ENCODE data around the gene CPSF4L. TPM values are rescaled to one million over a fixed set of nuclear protein-coding genes. Genes with fewer than 3 reads are reported as not detected.

CPSF4L gene
- total and polyA plus RNA-seq, 2 of the 13 experiments (the other 11 are each of a cell fraction or from before 2014, with no cell fraction given) = 0.73 to 1.6 TPM

DNA sequence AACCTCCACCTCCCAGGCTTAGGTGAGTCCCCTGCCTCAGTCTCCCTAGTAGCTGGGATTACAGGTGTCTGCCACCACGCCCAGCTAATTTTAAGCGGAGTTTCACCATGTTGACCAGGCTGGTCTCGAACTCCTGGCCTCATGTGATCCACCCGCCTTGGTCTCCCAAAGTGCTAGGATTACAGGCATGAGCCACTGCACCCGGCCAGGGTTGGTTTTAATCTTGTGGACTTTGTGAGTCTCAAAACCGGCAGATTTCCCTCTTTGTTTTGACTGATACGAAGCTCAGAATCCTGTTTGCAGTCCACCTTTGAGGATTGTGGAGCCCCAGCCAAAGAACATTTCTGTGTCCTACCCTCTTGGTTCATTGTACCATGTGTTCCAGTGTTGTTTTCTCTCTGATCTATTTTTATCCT, 16.4 kb upstream of the CPSF4L start (continued):
- TF ChIP-seq, protein P1, sequence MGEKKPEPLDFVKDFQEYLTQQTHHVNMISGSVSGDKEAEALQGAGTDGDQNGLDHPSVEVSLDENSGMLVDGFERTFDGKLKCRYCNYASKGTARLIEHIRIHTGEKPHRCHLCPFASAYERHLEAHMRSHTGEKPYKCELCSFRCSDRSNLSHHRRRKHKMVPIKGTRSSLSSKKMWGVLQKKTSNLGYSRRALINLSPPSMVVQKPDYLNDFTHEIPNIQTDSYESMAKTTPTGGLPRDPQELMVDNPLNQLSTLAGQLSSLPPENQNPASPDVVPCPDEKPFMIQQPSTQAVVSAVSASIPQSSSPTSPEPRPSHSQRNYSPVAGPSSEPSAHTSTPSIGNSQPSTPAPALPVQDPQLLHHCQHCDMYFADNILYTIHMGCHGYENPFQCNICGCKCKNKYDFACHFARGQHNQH (CRISPR knock-in tag; IDR thresholded peaks at IDR 0.05) = peak; percentile 74
- TF ChIP-seq ZNF615 (CRISPR knock-in tag; IDR thresholded peaks at IDR 0.05; ENCODE audit: borderline replicate concordance) = 0 out of 2 replicates have a peak, but pooled peaks have one; percentile 69
- TF ChIP-seq, protein P2, sequence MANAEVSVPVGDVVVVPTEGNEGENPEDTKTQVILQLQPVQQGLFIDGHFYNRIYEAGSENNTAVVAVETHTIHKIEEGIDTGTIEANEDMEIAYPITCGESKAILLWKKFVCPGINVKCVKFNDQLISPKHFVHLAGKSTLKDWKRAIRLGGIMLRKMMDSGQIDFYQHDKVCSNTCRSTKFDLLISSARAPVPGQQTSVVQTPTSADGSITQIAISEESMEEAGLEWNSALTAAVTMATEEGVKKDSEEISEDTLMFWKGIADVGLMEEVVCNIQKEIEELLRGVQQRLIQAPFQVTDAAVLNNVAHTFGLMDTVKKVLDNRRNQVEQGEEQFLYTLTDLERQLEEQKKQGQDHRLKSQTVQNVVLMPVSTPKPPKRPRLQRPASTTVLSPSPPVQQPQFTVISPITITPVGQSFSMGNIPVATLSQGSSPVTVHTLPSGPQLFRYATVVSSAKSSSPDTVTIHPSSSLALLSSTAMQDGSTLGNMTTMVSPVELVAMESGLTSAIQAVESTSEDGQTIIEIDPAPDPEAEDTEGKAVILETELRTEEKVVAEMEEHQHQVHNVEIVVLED (CRISPR knock-in tag; IDR thresholded peaks at IDR 0.05; ENCODE audit: borderline replicate concordance) = peak; percentile 39; the same call in 1 of the 2 replicates
- TF ChIP-seq ZBTB38 (CRISPR knock-in tag; IDR thresholded peaks at IDR 0.05) = peak; percentile 45; the same call in 1 of the 2 replicates
- no peak for TF ChIP-seq MAZ (IDR thresholded peaks at IDR 0.05; ENCODE audit: borderline replicate concordance, low read depth, low read length)
- 0 out of 2 replicates have a peak, but pooled peaks have one; percentile 37 for TF ChIP-seq MAZ (CRISPR knock-in tag; IDR thresholded peaks at IDR 0.05; ENCODE audit: low read depth)
- no peak for TF ChIP-seq ZNF83 (CRISPR knock-in tag; IDR thresholded peaks at IDR 0.05; ENCODE audit: borderline replicate concordance)
- peak; percentile 83; the same call in 1 of the 2 replicates for TF ChIP-seq FOXJ3 (CRISPR knock-in tag; IDR thresholded peaks at IDR 0.05; ENCODE audit: borderline replicate concordance)
- no peak for TF ChIP-seq ZNF207 (IDR thresholded peaks at IDR 0.05; ENCODE audit: borderline replicate concordance)
- TF ChIP-seq SPEN (CRISPR knock-in tag; IDR thresholded peaks at IDR 0.05; ENCODE audit: low read depth) = peak; percentile 53; the same call in 1 of the 2 replicates
- peak; percentile 94 for TF ChIP-seq SOX5 (CRISPR knock-in tag; IDR thresholded peaks at IDR 0.05; ENCODE audit: borderline replicate concordance)
- TF ChIP-seq ZNF644 (CRISPR knock-in tag; IDR thresholded peaks at IDR 0.05; ENCODE audit: low read depth) = peak; percentile 77
- TF ChIP-seq ZNF20 (CRISPR knock-in tag; IDR thresholded peaks at IDR 0.05) = no peak
- TF ChIP-seq, protein P3, sequence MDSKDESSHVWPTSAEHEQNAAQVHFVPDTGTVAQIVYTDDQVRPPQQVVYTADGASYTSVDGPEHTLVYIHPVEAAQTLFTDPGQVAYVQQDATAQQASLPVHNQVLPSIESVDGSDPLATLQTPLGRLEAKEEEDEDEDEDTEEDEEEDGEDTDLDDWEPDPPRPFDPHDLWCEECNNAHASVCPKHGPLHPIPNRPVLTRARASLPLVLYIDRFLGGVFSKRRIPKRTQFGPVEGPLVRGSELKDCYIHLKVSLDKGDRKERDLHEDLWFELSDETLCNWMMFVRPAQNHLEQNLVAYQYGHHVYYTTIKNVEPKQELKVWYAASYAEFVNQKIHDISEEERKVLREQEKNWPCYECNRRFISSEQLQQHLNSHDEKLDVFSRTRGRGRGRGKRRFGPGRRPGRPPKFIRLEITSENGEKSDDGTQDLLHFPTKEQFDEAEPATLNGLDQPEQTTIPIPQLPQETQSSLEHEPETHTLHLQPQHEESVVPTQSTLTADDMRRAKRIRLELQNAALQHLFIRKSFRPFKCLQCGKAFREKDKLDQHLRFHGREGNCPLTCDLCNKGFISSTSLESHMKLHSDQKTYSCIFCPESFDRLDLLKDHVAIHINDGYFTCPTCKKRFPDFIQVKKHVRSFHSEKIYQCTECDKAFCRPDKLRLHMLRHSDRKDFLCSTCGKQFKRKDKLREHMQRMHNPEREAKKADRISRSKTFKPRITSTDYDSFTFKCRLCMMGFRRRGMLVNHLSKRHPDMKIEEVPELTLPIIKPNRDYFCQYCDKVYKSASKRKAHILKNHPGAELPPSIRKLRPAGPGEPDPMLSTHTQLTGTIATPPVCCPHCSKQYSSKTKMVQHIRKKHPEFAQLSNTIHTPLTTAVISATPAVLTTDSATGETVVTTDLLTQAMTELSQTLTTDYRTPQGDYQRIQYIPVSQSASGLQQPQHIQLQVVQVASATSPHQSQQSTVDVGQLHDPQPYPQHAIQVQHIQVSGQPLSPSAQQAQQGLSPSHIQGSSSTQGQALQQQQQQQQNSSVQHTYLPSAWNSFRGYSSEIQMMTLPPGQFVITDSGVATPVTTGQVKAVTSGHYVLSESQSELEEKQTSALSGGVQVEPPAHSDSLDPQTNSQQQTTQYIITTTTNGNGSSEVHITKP (CRISPR knock-in tag; IDR thresholded peaks at IDR 0.05; ENCODE audit: low read depth) = 0 out of 2 replicates have a peak, but pooled peaks have one; percentile 42
- peak; percentile 63; the same call in 1 of the 2 replicates for TF ChIP-seq ZNF292 (CRISPR knock-in tag; IDR thresholded peaks at IDR 0.05; ENCODE audit: borderline replicate concordance, low read depth)
- TF ChIP-seq, protein P4, sequence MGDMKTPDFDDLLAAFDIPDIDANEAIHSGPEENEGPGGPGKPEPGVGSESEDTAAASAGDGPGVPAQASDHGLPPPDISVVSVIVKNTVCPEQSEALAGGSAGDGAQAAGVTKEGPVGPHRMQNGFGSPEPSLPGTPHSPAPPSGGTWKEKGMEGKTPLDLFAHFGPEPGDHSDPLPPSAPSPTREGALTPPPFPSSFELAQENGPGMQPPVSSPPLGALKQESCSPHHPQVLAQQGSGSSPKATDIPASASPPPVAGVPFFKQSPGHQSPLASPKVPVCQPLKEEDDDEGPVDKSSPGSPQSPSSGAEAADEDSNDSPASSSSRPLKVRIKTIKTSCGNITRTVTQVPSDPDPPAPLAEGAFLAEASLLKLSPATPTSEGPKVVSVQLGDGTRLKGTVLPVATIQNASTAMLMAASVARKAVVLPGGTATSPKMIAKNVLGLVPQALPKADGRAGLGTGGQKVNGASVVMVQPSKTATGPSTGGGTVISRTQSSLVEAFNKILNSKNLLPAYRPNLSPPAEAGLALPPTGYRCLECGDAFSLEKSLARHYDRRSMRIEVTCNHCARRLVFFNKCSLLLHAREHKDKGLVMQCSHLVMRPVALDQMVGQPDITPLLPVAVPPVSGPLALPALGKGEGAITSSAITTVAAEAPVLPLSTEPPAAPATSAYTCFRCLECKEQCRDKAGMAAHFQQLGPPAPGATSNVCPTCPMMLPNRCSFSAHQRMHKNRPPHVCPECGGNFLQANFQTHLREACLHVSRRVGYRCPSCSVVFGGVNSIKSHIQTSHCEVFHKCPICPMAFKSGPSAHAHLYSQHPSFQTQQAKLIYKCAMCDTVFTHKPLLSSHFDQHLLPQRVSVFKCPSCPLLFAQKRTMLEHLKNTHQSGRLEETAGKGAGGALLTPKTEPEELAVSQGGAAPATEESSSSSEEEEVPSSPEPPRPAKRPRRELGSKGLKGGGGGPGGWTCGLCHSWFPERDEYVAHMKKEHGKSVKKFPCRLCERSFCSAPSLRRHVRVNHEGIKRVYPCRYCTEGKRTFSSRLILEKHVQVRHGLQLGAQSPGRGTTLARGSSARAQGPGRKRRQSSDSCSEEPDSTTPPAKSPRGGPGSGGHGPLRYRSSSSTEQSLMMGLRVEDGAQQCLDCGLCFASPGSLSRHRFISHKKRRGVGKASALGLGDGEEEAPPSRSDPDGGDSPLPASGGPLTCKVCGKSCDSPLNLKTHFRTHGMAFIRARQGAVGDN (CRISPR knock-in tag; IDR thresholded peaks at IDR 0.05) = peak; percentile 55
- no peak for TF ChIP-seq ZNF562 (CRISPR knock-in tag; IDR thresholded peaks at IDR 0.05; ENCODE audit: borderline replicate concordance)
- TF ChIP-seq BRCA1 (CRISPR knock-in tag; IDR thresholded peaks at IDR 0.05) = peak; percentile 65; the same call in 1 of the 2 replicates
- TF ChIP-seq NCOR1 (IDR thresholded peaks at IDR 0.05; ENCODE audit: borderline replicate concordance, low read length) = peak; percentile 92

All from HepG2 (cell line).